Panc1 (cell line): Measurements from ENCODE around the gene FLG2. TPM values are rescaled to one million over a fixed set of nuclear protein-coding genes. Genes with fewer than 3 reads are reported as not detected.

Source experiments
- ATAC-seq: fragments of 200-7000 bp; cut with Tn5 transposase; 2 replicates; pipeline ENCODE4 v1.9.1; 2020; ENCODE audit warnings: mild to moderate bottlenecking, moderate library complexity
- BruUV-seq: library from RNA; stranded (reverse); fragments of 400-500 nt; replicated peaks from 2 replicates; lab custom pipeline; 2021; lab: Mats Ljungman, UMichigan
- CTCF ChIA-PET: fragments of 300-600 bp; sonication (Branson Sonifier 250); formaldehyde crosslinking; loops from one replicate; lab custom pipeline; 2022; ENCODE audit warnings: antibody characterized with exemption; lab: Charles Lee
- POLR2A ChIA-PET: fragments of 300-600 bp; sonication (Branson Sonifier 250); formaldehyde crosslinking; loops from one replicate; lab custom pipeline; 2022; ENCODE audit warnings: antibody characterized with exemption; lab: Charles Lee
- DNase-seq: peaks from one replicate; pipeline ENCODE4 v3.0.0-alpha.2; 2010; ENCODE audit warnings: low read depth, low spot score
- H3K27ac ChIP-seq: 2 replicates; pipeline ENCODE4 v1.5.1; 2011; ENCODE audit warnings: mild to moderate bottlenecking, low read length, inconsistent platforms
- H3K27me3 ChIP-seq: fragments of 200-500 bp; sonication (Bioruptor generic); 2 replicates; pipeline ENCODE4 v1.6.0; 2014; ENCODE audit warnings: low read length, inconsistent platforms; ENCODE audit not compliant: control insufficient read depth, insufficient read depth
- H3K36me3 ChIP-seq: fragments of 200-500 bp; sonication (Bioruptor generic); 2 replicates; pipeline ENCODE4 v1.5.1; 2014; ENCODE audit warnings: inconsistent platforms, mild to moderate bottlenecking, low read length, moderate library complexity; ENCODE audit not compliant: control insufficient read depth, insufficient read depth
- H3K4me1 ChIP-seq: 2 replicates; pipeline ENCODE4 v1.5.1; 2011; ENCODE audit warnings: inconsistent platforms, mild to moderate bottlenecking, low read length, moderate library complexity; ENCODE audit not compliant: control insufficient read depth, insufficient read depth
- H3K4me3 ChIP-seq, 2 experiments: 2 replicates each; pipeline ENCODE4 v1.5.1; 2011 to 2012; ENCODE audit warnings: low read depth in 2 of 2, low read length in 2 of 2, mild to moderate bottlenecking in 2 of 2, inconsistent platforms in 1 of 2, moderate library complexity in 1 of 2
- H3K9me3 ChIP-seq: fragments of 200-500 bp; sonication (Bioruptor generic); 2 replicates; pipeline ENCODE4 v1.5.1; 2014; ENCODE audit warnings: low read depth, mild to moderate bottlenecking, inconsistent platforms, low read length, moderate library complexity; ENCODE audit not compliant: control insufficient read depth, insufficient read depth
- POLR2AphosphoS5 ChIP-seq: IDR thresholded peaks from 2 replicates; pipeline ENCODE4 v1.6.1; 2012; ENCODE audit warnings: mild to moderate bottlenecking, low read depth, low read length, moderate library complexity
- SIN3A ChIP-seq: IDR thresholded peaks from 2 replicates; pipeline ENCODE4 v1.6.1; 2012; ENCODE audit warnings: low read depth, mild to moderate bottlenecking, low read length, moderate library complexity, borderline replicate concordance; ENCODE audit not compliant: insufficient read depth
- TCF7L2 ChIP-seq: IDR thresholded peaks from 2 replicates; pipeline ENCODE4 v1.6.1; 2011; ENCODE audit warnings: mild to moderate bottlenecking, low read depth, low read length, inconsistent platforms
- in situ Hi-C: cut with HindIII; loops from 2 replicates; pipeline ENCODE4 v1.10.0; 2016; ENCODE audit warnings: low sequenced_read_pairs, low pct_unique_long_range_greater_than_20kb
- intact Hi-C: fragments of 100-400 bp; cut with micrococcal nuclease; formaldehyde crosslinking; loops from one replicate; pipeline ENCODE4 v1.10.0; 2022; ENCODE audit not compliant: unreplicated experiment
- total RNA-seq: library from RNA; stranded (reverse); gene quantifications from one replicate; pipeline ENCODE4 v1.2.1, GENCODE V29; 2021; ENCODE audit not compliant: unreplicated experiment
- TF ChIP-seq, protein P1 (sequence below): fragments of 450-650 bp; IDR thresholded peaks from 2 replicates; pipeline ENCODE4 v1.5.1; 2017; ENCODE audit warnings: mild to moderate bottlenecking
- TF ChIP-seq, protein P2 (sequence below), 2 experiments: IDR thresholded peaks; 2 replicates each; pipeline ENCODE4 v1.6.1; 2011 to 2012; ENCODE audit warnings: low read depth in 2 of 2, control low read depth in 1 of 2, low read length in 1 of 2, mild to moderate bottlenecking in 1 of 2, moderate library complexity in 1 of 2; ENCODE audit not compliant: insufficient read depth in 1 of 2

Gene FLG2
- total RNA-seq, 1 experiment from 2014 or later: not detected

DNA sequence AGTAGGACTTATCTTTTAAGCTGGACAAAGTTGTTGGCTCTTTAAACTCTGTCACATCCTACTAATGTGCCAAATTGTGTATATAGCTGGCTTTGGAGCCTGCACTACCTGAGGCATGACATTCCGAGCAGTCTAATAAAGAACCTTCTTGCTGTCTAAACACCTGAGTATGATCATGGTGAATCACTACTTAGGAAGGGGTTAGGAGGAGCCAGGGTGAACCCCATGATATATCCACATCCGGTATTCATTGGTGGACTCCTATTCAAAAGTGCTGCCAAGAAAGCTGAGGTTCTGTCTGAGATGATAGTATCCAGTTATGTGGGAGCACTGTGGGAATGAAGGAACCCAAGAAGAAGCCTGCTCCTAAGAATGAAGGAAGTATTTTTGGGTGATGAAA, 27.1 kb upstream of the FLG2 start:
- ATAC-seq: no peak
- CTCF ChIA-PET: no interaction called here

DNA sequence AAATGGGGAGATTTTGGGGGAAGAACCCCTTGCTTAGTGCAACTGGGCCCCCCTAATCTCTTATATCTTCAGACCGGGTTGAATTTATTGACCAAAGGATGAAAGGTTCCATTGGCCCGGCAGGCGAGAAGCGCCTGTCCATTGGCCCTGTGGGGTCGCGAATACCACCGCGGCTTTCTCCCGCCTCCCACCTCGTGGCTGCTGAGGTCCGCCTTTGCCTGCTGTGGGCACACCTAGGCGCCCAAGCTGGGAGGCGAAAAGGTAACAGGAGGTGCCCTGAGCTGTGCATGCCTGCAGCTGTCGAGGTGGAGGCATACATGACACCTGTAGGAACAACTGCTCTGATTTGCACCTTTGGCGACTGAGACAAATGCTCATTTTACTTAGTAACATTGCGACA, 21.1 kb upstream of the FLG2 start:
- Histone ChIP-seq H3K9me3 (no peaks in the 10 kb centered on the region), H3K4me3 (no peak overlapping the region), H3K36me3 (no peaks in the 10 kb centered on the region), H3K27ac (no peak overlapping the region), H3K27me3 (no peaks in the 10 kb centered on the region), H3K4me1 (no peaks in the 10 kb centered on the region)
- BruUV-seq: no TSS peak
- TF ChIP-seq, protein P1, sequence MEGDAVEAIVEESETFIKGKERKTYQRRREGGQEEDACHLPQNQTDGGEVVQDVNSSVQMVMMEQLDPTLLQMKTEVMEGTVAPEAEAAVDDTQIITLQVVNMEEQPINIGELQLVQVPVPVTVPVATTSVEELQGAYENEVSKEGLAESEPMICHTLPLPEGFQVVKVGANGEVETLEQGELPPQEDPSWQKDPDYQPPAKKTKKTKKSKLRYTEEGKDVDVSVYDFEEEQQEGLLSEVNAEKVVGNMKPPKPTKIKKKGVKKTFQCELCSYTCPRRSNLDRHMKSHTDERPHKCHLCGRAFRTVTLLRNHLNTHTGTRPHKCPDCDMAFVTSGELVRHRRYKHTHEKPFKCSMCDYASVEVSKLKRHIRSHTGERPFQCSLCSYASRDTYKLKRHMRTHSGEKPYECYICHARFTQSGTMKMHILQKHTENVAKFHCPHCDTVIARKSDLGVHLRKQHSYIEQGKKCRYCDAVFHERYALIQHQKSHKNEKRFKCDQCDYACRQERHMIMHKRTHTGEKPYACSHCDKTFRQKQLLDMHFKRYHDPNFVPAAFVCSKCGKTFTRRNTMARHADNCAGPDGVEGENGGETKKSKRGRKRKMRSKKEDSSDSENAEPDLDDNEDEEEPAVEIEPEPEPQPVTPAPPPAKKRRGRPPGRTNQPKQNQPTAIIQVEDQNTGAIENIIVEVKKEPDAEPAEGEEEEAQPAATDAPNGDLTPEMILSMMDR: no peak
- TF ChIP-seq SIN3A (no peak), TCF7L2 (no peak), POLR2AphosphoS5 (no peak)
- TF ChIP-seq, protein P2, sequence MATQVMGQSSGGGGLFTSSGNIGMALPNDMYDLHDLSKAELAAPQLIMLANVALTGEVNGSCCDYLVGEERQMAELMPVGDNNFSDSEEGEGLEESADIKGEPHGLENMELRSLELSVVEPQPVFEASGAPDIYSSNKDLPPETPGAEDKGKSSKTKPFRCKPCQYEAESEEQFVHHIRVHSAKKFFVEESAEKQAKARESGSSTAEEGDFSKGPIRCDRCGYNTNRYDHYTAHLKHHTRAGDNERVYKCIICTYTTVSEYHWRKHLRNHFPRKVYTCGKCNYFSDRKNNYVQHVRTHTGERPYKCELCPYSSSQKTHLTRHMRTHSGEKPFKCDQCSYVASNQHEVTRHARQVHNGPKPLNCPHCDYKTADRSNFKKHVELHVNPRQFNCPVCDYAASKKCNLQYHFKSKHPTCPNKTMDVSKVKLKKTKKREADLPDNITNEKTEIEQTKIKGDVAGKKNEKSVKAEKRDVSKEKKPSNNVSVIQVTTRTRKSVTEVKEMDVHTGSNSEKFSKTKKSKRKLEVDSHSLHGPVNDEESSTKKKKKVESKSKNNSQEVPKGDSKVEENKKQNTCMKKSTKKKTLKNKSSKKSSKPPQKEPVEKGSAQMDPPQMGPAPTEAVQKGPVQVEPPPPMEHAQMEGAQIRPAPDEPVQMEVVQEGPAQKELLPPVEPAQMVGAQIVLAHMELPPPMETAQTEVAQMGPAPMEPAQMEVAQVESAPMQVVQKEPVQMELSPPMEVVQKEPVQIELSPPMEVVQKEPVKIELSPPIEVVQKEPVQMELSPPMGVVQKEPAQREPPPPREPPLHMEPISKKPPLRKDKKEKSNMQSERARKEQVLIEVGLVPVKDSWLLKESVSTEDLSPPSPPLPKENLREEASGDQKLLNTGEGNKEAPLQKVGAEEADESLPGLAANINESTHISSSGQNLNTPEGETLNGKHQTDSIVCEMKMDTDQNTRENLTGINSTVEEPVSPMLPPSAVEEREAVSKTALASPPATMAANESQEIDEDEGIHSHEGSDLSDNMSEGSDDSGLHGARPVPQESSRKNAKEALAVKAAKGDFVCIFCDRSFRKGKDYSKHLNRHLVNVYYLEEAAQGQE (IDR thresholded peaks at IDR 0.05; ENCODE audit: insufficient read depth in 1 of 2, low read depth in 2 of 2, low read length in 1 of 2): no peak
- ATAC-seq: no peak
- intact Hi-C loops (no loop called here), in situ Hi-C loops (no loop called here)
- CTCF ChIA-PET: no interaction called here
- no peak for DNase-seq
- POLR2A ChIA-PET: no interaction called here

More for the DNA sequence above, 27.1 kb upstream of the FLG2 start:
- Histone ChIP-seq H3K36me3 (no peaks in the 10 kb centered on the region), H3K9me3 (no peaks in the 10 kb centered on the region), H3K4me1 (no peaks in the 10 kb centered on the region), H3K4me3 (no peak overlapping the region), H3K27ac (no peak overlapping the region), H3K27me3 (peaks cover 15% of the 10 kb centered on the region; the same call in 1 of the 2 replicates)
- POLR2A ChIA-PET: no interaction called here
- no peak for DNase-seq
- intact Hi-C loops: no loop called here
- in situ Hi-C loops: no loop called here
- no TSS peak for BruUV-seq
- TF ChIP-seq, protein P1: no peak
- no peak for TF ChIP-seq SIN3A
- TF ChIP-seq TCF7L2: no peak
- TF ChIP-seq, protein P2 (IDR thresholded peaks at IDR 0.05; ENCODE audit: insufficient read depth in 1 of 2, low read depth in 2 of 2, low read length in 1 of 2): no peak
- TF ChIP-seq POLR2AphosphoS5: no peak
